GM21723 (cell line): Measurements from ENCODE around the gene TUBA4B.

Experiments used
- ATAC-seq: cut with Tn5 transposase; IDR thresholded peaks from one replicate; pipeline ENCODE4 v1.9.1; 2021; ENCODE audit warnings: mild to moderate bottlenecking, moderate library complexity; ENCODE audit not compliant: unreplicated experiment

Gene TUBA4B

GRCh38 chr2:219218732-219219701, 34.0 kb upstream of the TUBA4B start, which contains the start of gene ABCB6:
Gene ABCB6, minus strand, starts transcription at chr2:219218958. Its CDS starts 285 bp downstream, at chr2:219218673.
- ATAC-seq, result peak; percentile 77

DNA sequence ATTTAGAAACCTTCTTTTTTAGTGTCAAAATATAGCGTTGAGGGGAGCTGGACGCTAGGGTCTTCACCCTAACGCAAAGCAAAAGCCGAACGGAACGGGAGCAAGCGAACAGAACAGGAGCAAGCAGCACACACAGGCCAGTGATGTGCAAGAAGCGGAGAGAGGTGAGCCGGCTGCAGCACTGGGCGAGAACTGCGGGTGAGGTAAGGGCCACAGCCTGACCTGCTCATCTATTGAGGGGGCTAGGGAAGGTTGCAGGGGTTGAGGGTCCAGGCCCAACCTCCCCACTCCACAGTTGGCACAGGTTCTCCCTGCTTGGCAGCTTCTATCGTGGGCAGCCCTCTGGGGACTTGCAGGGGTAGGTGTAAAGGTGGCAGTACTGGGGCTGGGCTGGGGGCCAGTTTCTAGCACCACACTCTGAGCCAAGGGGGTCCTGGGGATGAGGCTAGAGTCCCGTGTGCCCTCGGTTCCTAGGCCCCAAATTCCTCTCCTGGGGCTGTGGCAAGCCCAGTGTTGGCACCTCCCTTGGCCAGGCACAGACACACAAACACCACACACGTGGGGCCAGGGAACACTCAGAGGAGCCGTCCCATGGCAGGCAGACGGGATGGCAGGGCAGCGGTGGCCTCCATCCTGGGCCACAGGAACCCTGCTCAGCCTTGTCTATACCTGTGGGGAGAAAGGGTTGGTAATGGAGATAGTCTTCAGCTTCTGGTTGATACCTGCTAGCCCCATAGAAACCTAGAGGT, 33.1 kb upstream of the TUBA4B start:
- no peak for ATAC-seq

DNA sequence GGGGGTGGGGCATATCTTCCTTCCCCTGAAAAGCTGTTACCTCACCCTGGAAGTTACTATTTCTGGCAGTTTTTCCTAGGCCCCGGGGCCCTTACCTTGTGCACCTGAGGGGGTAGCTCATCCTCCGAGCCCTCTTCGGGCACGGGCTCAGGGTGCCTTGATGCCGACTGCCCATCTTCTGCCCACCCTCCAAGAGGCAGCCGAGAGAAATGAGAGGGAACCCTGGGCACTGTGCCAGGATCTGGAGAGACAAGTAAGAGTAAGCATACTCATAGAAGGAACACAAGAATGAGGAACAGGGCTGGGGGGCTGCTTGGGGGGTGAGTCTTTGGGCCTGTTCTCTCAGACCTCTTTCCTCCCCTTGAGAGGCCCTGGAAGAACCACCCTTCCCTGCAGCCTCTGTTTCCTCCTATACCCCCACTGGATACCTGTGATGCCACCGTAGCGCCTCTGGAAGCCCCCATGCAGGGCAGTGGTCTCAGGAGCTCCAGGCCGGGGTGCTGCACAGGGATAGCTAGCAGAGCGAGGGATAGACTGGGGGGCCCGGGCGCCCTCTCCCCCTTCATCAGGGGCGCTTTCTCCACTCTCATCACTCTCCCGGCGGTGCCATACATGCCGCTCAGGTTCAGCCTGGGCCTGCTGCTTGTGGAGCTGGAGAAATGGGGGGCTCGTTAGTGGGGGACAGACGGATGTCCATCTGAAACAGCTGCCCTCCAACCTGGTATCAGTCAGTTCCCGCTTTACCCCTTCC, 32.2 kb upstream of the TUBA4B start:
- no peak for ATAC-seq

DNA sequence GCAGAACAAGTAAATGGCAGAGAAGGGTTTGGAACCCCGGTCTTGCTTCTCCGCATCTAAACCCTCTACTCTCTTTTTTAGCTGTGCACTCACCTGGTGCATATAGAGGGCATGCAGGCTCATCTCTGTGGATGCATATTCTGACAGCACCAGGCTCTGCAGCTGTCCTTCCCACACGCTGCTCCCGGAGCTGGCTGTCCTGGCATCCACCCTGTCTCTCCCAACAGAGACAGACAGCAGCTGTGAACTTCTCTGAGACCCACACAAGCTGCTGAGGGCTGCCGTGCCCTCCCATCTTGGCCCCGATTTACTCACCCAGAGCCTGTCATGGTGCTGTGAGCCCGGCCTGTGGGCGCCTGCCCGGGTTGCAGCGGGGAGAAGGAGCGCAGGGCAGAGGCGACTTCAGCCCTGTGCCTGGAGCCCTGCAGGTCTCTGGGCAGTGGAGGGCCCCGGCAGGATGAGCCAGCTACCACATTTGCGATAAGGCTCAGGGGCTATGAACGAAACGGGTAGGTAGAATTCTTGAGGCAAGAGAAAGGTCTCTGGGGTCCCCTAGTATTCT, 31.0 kb upstream of the TUBA4B start:
- ATAC-seq, result no peak

DNA sequence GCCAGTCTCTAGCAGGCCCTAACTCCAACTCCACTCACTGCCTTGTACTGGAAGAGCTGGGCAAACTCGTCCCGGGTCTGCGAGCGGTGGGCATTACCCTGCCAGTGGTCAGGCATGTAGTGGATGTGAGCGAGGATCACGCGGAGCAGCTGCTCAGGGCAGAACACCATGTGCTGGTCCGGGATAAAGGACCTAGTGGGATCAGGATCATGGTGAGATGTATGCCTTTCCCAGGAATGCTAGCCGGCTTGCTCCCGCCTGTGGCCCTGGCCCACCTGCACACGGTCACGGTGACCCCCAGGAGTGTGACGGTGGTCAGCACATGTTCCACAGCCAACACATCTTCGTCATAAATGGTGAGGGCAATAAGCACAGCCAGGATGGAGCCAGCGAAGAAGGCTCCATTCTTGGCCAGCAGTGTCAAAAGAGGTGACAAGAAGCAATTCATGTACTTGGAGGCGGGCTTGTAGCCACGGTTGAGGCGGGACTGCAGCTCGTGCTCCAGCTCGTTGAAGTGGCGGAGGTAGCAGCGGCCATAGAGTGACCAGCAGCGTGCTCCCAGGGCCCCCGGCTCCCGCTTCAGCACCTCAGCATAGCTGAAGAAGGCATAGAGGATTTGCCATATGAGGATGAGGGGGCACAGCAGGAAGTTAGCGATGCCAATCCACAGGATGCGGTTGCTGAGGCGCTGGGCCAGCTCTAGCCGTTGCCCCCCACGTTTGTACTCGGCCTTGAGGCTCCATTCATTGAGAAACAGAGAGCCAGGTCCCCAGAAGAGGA, 29.0 kb upstream of the TUBA4B start:
- no peak for ATAC-seq

GRCh38 chr2:219225350-219225749, 27.7 kb upstream of the TUBA4B start:
- ATAC-seq, result no peak

DNA sequence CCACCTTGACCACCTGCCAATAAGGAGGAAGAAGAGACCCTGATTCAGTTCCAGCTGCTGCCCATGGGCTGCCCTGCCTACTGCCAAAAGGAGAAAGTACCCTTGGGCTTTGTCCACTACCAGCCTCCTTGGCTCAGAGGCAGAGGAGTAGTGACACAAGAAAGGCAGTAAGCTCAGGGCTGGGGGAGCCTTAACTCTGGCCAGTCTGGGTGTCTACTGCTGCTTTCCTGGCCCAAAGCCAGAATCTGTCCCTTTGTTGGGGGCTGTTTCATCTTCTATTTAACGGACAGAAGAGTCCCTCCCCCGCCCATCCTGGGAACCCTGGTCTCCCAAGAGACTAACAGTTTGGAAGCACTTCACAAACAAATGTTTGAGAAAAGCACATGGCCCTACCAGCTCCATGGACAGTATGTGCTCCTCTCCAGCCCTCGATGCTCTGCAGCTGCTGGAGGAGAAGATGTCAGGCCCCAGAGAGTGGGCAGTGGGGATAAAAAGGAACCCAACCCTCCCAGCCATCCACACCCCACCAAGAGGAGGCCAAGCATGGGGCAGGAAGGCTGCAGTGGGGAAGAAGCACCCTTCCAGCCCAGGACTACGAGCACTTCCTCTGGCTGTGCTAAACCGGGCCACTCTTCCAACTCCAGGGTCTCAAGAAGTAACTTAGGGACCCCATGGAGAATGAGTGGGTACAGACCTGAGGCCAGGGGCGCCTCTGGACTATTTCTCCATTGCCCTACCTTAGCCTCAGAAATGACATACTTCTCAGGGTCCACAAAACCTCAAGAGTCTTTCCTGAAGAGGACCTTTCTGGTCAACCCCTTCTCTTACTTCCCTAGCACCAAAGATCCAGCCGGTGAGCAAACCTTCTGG, 24.8 kb upstream of the TUBA4B start:
- no peak for ATAC-seq

- peak; percentile 1 for ATAC-seq
These were observed 24.1 kb upstream of the TUBA4B start for GRCh38 chr2:219228911-219229304.

- ATAC-seq, result peak; percentile 98
These were observed 23.6 kb upstream of the TUBA4B start, which contains the start of the genes ANKZF1 and ATG9A for GRCh38 chr2:219229305-219230058. Gene ANKZF1, plus strand, starts transcription at chr2:219229806. Its CDS starts 452 bp downstream, at chr2:219230258. Gene ATG9A, minus strand, starts transcription at chr2:219229636. Its CDS starts 1,612 bp downstream, at chr2:219228024.

DNA sequence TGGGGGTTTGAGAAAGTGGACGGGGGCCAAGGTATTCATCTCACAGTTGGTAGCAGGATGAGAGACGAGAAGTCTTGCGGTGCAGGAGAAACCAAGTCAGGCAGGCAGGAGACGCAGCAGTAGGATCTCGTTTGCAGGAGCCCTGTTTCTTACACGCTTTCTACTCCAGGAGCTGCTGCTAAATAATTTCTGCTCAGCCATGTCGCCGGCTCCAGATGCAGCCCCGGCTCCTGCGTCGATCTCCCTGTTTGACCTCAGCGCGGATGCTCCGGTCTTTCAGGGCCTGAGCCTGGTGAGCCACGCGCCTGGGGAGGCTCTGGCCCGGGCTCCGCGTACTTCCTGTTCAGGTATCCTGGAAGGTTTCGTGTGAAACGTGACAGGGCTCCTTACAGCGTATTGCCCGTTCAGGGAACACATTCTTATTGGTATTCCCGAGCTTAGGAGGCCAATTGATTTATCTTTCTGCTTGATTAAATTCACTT, 22.9 kb upstream of the TUBA4B start:
- peak; percentile 26 for ATAC-seq

DNA sequence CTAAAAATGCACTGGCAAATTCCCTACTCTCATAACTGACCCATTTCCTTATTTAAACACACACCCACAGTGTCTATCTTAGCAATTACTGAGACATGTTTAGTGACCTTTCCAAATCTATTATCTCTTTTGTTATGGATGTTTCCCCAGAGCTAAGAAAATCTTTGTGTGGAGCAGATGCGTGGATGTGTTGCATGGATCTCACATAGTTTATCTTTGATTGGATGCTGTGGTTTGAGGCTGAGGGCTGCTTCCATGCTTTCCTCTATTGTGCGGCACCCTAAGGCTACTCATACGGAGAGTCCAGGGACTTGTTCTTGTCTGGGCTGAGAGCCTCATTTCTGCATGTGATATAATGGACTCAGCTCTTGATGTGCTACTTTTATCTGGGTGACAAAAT, 18.7 kb upstream of the TUBA4B start:
- no peak for ATAC-seq

DNA sequence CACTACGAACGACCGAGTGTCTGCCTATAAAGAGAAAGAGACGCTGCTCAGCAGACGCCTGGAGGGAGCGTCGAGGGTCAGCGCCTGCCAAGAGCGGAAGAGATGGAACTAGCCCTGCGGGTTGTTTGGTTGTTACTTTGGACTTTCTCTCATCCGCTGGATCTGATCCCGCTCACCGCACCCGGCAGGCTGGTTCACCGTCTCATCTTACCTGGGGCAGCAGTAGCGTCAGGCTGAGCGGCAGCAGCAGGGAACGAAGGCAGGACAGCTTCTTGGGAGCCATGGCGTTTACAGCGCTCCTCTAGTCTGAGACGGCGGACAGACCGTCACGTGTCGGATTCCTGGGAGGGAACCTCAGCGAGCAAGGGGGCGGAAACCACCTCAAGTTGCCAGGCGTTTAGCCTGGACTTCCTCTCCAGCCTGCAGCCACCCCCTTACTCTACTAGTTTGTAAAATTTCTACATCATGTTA, 9.7 kb upstream of the TUBA4B start:
- ATAC-seq, result no peak

DNA sequence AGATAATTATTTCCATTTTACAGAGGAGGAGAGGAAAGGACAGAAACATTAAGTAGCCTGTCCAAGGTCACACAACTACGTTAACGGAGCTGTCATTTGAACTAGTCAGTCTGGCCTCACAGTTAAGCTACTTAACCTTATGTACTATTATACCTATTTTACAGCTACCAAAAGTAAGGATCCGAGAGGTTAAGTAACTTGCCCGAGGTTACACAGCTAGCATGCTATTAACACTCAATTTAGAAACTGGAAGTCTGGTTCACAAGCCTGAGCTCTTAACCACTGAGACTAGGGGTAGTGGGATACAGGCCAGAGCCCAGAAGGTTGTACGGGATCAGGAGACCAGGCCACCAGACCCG, 8.3 kb upstream of the TUBA4B start:
- ATAC-seq, result no peak

DNA sequence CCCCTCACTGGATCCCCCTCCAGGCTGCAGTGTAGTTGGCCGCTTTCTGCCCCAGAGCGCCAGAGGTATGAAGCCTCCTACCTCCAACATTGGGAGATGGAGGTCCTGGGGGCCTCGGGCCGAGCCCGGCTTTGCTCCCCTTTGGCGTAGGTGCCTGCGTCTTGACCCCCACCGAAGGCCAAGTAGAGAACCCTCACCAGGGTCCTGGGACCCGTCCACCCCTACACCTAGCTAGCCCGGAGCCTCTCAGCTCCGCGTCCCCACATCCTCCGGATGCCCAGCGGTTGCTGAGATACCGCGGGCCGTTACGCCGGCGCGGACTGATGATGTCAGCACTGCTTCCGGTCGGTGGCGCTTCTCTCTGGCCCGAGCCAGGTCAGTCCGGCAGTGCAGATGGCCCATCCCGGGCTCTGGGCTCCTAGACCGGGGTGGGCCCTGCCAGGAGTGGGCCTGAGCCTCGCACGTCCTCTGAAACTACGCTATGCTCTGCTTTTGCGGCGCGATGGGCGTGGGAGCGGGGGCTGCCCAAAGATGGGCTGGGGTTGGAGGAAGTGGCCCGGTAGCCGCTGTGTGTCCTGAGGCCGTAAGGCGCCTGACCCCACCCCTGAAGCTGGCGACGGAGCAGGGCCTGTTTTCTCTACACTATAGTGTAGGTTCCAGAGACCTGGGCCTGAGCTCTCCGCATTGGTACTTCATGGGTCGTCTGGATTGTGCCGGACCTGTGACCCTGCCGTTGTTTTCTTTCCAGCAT, 7.7 kb upstream of the TUBA4B start, which contains the start of the genes GLB1L and STK16:
TSS of gene GLB1L (minus strand) at position 297 of the 751 bp plus-strand sequence. CDS start 1,871 bp downstream, outside the sequence.
TSS of gene STK16 (plus strand) at position 332 of the 751 bp plus-strand sequence. CDS start 521 bp downstream, outside the sequence.
- peak; percentile 77 for ATAC-seq

GRCh38 chr2:219245899-219246230, 7.2 kb upstream of the TUBA4B start:
- ATAC-seq, result no peak

- no peak for ATAC-seq
These were observed 6.5 kb upstream of the TUBA4B start for GRCh38 chr2:219246559-219246958.
